ENCODE results near the gene IQCN. TPM values are rescaled to one million over a fixed set of nuclear protein-coding genes. Genes with fewer than 3 reads are reported as not detected.

Gene IQCN
- total RNA-seq, 1 donor from 2014 or later = 0.57 TPM

- no peak for DNase-seq
- intact Hi-C loops (cut with micrococcal nuclease) = no loop called here
- ATAC-seq = no peak
Observed at GRCh38 chr19:18252370-18252717, 21.9 kb downstream of the IQCN start.

DNA sequence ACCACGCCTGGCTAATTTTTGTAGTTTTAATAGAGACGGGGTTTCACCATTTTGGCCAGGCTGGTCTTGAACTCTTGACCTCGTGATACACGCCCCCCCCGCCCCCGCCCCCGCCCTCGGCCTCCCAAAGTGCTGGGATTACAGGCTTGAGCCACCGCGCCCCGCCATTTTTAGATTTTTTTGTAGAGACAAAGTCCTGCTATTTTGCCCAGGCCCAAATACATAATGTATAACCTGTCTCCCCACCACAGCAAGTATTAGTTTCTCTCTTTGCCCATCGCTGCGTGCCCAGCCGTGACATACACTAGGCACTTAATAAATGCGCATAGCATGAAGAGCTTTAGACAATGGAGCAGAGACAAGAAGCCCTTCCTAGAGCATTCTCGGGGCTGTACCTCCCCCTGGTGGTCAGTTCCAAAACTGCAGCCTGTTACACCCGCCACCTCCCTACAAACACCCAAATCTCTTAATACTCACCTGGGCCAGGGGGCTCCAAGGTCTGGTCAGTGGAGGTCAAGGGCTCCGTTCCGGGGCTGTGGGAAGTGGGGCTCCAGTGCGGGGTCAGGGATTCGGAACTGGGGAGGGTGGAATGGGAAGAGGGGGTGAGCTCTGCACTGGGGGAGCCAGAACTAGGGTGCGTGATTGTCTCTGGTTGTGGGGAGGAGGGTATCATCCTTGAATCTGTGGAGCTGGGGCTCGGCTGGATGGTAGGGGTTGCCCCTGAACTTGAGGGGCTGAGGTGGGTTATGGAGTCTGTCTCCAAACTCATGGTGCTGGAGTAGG, 22.5 kb downstream of the IQCN start:
- peak; percentile 75 for DNase-seq
- intact Hi-C loops (cut with micrococcal nuclease) = no loop called here
- peak; percentile 71 for ATAC-seq

GRCh38 chr19:18249834-18250233, 24.4 kb downstream of the IQCN start:
- intact Hi-C loops (cut with micrococcal nuclease) = no loop called here
- ATAC-seq = no peak
- no peak for DNase-seq

- intact Hi-C loops (cut with micrococcal nuclease) = no loop called here
- DNase-seq (no peak), ATAC-seq (no peak)
Observed at GRCh38 chr19:18245297-18245696, 29.0 kb downstream of the IQCN start.

DNA sequence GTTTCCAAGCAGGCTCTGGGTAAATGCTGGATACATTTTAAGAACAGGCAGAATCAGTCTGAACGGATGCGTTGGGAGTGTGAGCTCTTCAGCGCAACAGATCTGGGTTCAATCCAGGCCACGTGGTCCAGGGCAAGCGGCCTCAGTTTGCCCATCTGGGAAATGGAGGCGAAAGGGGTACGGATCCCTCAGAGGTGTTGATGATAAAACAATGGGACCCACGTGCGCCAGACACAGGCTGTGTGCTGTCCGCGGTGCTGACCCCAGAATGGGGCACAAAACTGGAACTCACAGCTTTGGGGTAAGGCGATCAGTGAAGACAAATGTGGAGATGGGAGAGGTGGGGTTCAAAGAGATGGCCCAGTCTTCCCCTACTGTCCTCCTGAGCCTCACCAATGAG, 34.9 kb downstream of the IQCN start:
- intact Hi-C loops (cut with micrococcal nuclease) = no loop called here
- ATAC-seq (no peak), DNase-seq (no peak)

- ATAC-seq (no peak), DNase-seq (no peak)
- intact Hi-C loops (cut with micrococcal nuclease) = no loop called here
Observed at GRCh38 chr19:18234194-18234593, 40.1 kb downstream of the IQCN start.

DNA sequence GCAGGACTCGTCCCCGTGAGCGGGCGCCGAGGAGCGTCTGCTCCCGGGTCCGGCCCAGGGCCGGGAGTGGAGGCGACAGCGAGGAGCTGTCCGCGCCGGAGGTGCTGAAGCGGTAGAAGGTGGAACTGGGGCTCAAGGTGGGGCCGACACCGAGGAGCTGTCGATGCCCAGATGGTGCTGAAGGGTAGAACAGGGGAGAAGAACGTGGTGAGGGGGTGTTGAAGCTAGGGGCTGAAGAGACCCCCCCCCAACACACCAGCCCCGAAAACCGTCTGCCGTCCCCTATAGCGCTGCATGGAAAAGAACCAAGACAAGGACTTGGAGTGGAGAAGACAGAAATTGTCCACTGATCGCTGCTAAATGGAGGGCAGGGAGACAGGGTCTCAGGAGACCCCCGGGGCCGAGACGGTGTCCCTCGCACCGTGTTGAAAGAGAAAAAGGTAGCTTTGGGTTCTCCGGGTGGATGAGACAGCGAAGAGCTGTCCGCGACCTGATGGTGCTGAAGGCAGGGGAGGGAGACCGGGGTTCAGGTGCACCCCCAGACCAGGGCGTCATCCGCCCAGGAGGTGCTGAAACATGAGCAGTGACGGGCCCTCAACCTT, 40.9 kb downstream of the IQCN start:
- intact Hi-C loops (cut with micrococcal nuclease) = no loop called here
- peak; percentile 45 for ATAC-seq
- DNase-seq = peak; percentile 71

DNA sequence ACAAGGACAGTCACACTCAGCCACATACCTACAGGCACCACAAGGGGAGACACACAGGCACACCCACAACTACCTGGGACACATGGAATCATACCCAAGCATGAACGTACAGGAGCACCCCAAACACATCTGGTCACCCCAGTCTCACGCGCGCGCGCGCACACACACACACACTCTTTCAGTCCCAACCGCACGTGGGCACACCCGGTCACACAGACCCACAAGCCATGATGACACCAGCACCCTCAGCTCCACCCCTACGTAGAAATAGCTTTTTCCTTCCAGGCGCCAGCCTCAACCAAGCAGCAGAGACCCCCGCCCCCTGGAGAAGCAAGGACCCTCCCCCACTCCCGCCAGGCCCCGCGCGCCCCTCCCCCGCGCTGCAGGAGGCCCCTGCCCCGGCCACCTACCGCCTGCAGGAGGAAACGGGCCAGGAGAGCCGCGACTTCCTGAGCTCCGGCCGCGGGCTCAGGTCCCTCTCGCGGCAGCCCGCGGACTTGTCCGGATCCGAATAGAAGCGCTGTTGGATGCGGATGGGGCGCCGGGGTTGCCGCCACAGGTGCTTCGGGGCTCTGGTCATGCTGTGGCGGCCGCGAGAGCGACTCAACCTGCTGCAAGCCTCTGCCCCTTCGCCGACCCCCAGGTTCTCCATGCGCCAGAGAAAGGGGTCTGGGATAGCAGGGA, 41.6 kb downstream of the IQCN start:
- ATAC-seq (no peak), DNase-seq (no peak)
- intact Hi-C loops (cut with micrococcal nuclease) = no loop called here

DNA sequence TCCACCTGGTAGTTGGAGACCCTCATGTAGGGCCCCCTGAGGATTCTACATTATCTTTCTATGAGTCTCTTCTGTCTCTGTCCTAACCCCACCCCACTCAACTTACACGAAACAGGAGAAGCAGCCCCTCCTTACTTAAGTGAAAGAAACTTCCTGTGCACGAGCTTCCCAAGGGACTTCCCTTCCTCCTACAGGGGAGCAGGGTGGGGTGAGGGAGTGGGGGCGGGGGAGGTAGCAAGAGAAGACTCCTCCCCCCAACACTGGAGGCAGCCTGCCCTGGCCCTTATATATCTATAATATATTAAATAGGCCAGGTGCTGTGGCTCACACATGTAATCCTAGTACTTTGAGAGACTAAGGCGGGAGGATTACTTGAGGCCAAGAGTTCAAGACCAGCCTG, 42.5 kb downstream of the IQCN start:
- no peak for ATAC-seq
- intact Hi-C loops (cut with micrococcal nuclease) = no loop called here

GRCh38 chr19:18230941-18231734, 43.1 kb downstream of the IQCN start:
- intact Hi-C loops (cut with micrococcal nuclease) = no loop called here
- DNase-seq (no peak), ATAC-seq (no peak)

More for the DNA sequence above, 42.5 kb downstream of the IQCN start:
- DNase-seq = no peak

- intact Hi-C loops (cut with micrococcal nuclease) = no loop called here
- DNase-seq (no peak), ATAC-seq (no peak)
Observed at GRCh38 chr19:18229915-18230314, 44.3 kb downstream of the IQCN start.

DNA sequence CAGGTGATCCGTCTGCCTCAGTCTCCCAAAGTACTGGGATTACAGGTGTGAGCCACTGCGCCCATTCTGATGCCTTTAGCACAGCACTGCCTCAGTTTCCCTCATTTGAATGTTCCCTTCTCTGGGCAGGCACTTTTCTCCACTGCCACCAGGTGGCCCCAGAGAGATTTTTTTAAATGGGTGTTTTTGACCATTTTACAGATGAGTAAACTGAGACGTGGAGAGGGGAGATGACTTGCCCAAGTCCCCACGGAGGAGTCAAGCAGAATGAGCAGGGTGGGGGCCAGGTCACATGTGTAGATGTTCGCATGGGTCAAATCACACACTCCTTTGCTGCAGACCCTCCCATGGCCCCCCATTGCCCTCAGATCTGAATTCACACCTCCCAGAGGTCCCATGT, 44.8 kb downstream of the IQCN start:
- ATAC-seq = no peak
- no peak for DNase-seq
- intact Hi-C loops (cut with micrococcal nuclease) = no loop called here

DNA sequence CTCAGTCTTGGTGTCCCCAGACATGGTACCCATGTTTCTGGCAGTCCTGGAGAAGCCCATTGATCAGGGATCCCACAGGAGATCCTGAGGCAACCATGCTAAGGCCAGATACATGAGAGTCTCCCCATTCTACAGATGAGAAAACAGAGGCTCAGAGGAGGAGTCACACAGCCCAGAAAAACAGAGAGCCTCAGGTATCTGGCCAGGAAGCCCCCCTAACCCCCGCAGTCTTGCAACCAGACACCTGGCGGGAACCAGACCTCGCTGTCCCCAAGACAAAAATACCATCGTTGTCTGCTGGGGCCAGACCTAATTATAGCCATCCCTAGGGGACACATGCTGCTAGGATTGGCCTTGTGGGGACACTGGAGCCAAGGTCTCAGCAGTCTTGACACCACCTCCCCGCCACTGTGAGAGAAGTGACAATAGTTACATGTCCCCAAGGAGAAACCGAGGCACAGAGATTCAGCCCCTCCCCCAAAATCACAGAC, 46.4 kb downstream of the IQCN start:
- ATAC-seq = peak; percentile 29

DNA sequence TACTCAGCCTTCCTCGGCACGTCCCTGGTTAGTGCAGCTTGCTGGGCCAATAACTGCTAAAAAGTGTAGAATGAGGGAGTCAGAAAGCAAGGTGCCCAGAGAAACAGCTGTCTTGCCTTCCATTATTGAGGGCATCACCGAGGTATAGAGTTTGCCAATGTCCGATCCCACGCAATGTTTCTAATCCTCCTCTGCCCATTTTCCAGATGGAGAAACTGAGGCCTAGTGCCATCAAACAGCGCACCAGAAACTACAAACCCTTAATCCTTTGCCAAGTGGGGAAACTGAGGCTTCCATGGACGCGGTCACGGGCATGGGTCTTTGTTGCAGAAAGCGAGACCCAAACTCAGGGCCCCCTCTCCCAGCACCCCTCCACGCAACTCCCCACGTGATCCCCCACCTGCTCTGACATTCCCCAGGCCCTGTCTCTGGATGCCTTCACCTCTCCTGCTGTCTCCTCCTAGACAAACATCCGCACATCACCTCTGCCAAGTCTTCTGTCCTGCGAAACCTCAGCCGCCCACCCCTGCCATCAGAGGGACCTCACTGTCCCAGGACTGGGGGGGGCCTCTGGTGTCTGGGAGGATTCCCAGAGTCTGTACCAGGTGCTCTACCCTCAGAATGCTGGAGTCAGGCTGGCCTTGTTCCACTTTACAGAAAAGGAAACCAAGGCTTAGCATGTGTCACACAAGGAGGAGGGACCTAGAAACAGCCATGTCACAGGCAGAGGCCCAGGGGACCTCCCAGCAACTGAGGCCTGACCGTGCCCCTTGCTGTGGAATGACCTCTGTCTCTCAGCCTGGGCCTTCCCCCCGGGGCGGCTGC, 47.1 kb downstream of the IQCN start:
- intact Hi-C loops (cut with micrococcal nuclease) = no loop called here
- no peak for ATAC-seq
- no peak for DNase-seq

More for the DNA sequence above, 46.4 kb downstream of the IQCN start:
- DNase-seq = peak; percentile 46
- intact Hi-C loops (cut with micrococcal nuclease) = no loop called here

- ATAC-seq = peak; percentile 24
- DNase-seq = peak; percentile 69
- intact Hi-C loops (cut with micrococcal nuclease) = no loop called here
Observed at GRCh38 chr19:18225702-18226468, 48.4 kb downstream of the IQCN start, which contains the start of gene PDE4C. PDE4C (minus strand) TSS chr19:18226438; CDS start chr19:18226415, 23 bp downstream.

DNA sequence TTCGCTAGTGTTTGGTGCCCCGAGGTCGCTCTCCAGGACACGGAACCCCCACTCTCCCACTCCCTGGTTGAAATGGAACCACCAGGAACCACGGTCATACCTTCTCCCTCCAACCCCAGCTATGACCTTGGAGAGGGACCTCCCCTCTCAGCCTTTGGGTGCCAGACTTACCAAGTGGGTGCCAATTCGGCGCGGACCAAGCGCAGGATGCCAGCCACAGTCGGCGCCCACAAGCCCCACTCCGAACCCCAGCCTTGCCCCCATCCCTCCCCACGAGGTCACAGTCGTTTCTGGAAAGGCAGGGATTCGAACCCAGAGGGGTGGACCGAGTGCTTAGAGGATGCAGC, 48.9 kb downstream of the IQCN start:
- DNase-seq (no peak), ATAC-seq (no peak)
- intact Hi-C loops (cut with micrococcal nuclease) = no loop called here

DNA sequence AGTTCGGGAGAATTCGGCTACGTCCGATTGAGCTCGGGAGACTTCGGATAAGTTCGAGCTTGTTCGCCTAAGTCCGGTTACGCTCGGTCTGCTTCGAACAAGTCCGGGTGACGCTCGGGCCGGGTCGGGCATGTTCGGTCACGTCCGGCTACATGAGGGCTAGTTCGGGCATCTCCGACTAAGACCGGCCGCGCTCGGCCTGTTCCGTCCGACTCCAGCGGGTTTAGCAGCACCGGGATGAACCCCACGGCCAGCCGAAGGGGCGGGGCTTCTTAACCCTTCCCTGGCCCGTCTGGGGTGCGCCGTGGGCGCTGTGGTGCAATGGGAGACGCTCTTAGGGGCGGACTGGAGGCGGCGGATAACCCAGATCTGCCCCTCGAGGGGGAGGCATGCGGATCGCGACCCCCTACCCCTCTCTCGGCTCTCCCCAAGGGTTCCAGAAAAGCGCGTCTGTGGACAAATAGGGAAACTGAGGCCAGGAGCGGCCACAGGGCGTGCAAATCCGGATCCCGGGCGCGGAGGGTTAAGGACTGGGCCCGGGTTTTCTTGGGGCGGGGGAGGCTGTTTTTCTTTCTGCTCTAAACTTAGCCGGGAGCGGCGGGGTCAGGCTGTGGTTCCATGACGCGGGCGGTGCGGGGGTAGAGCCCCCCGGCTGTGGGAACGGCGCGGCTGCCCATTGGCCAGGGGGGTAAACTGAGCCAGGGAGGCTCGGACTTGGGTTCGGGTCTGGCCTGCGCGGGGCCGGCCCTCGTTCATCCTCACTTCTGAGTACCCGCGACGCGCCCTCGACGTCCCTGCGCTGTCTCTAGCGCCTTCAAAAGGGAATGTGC, 49.5 kb downstream of the IQCN start:
- intact Hi-C loops (cut with micrococcal nuclease) = no loop called here
- DNase-seq = peak; percentile 100
- ATAC-seq = peak; percentile 97
